22Rv1 (cell line): Measurements from ENCODE around the gene COBL.

Experiments used
- H3K27ac ChIP-seq: fragments of 450-650 bp; 2 replicates; pipeline ENCODE4 v1.5.1; 2017
- CTCF ChIP-seq: fragments of 450-650 bp; IDR thresholded peaks from 2 replicates; pipeline ENCODE4 v1.5.1; 2017; ENCODE audit warnings: mild to moderate bottlenecking
- ZFX ChIP-seq: fragments of 450-650 bp; IDR thresholded peaks from 2 replicates; pipeline ENCODE4 v1.6.1; 2017; ENCODE audit warnings: antibody characterized with exemption, borderline replicate concordance

The COBL gene

GRCh38 chr7:50988465-50988864, 328.1 kb downstream of the COBL start:
- TF ChIP-seq CTCF = no peak
- TF ChIP-seq ZFX = no peak
- no peak overlapping the region for H3K27ac ChIP-seq

GRCh38 chr7:50985096-50985495, 331.5 kb downstream of the COBL start:
- no peak for TF ChIP-seq CTCF
- TF ChIP-seq ZFX = no peak
- no peak overlapping the region for H3K27ac ChIP-seq

GRCh38 chr7:50983850-50984249, 332.8 kb downstream of the COBL start:
- TF ChIP-seq CTCF (no peak), ZFX (no peak)
- no peak overlapping the region for H3K27ac ChIP-seq

GRCh38 chr7:50982626-50983025, 334.0 kb downstream of the COBL start:
- no peak overlapping the region for H3K27ac ChIP-seq
- no peak for TF ChIP-seq ZFX
- TF ChIP-seq CTCF = no peak; the same call in 1 of the 2 replicates

- TF ChIP-seq ZFX = no peak
- TF ChIP-seq CTCF = no peak
- H3K27ac ChIP-seq = no peak overlapping the region
These were observed 334.9 kb downstream of the COBL start for GRCh38 chr7:50981743-50982142.

- TF ChIP-seq ZFX (no peak), CTCF (no peak)
- no peak overlapping the region for H3K27ac ChIP-seq
These were observed 336.2 kb downstream of the COBL start for GRCh38 chr7:50980411-50980810.

GRCh38 chr7:50978633-50979215, 337.9 kb downstream of the COBL start:
- no peak overlapping the region for H3K27ac ChIP-seq

More at GRCh38 chr7:50978633-50979215, 337.9 kb downstream of the COBL start:
- TF ChIP-seq CTCF (peak; percentile 15; the same call in 1 of the 2 replicates), ZFX (no peak)
